Stimulated activated CD4-positive, alpha-beta T cell treated with anti-CD3 and anti-CD28 coated beads, Interleukin-1b, Interleukin-23, amount 100 ng/mL, for 48 hours (primary cell): Measurements from ENCODE around the gene SAMD4B.
"Not testable (repeated sequence)": the region's sequence is repeated elsewhere in the genome, so short reads cannot be mapped to it uniquely, and the experiment has no call there.

Source experiments
- DNase-seq: peaks from one replicate; pipeline ENCODE4 v3.0.0-alpha.2; 2020

The SAMD4B gene

DNA sequence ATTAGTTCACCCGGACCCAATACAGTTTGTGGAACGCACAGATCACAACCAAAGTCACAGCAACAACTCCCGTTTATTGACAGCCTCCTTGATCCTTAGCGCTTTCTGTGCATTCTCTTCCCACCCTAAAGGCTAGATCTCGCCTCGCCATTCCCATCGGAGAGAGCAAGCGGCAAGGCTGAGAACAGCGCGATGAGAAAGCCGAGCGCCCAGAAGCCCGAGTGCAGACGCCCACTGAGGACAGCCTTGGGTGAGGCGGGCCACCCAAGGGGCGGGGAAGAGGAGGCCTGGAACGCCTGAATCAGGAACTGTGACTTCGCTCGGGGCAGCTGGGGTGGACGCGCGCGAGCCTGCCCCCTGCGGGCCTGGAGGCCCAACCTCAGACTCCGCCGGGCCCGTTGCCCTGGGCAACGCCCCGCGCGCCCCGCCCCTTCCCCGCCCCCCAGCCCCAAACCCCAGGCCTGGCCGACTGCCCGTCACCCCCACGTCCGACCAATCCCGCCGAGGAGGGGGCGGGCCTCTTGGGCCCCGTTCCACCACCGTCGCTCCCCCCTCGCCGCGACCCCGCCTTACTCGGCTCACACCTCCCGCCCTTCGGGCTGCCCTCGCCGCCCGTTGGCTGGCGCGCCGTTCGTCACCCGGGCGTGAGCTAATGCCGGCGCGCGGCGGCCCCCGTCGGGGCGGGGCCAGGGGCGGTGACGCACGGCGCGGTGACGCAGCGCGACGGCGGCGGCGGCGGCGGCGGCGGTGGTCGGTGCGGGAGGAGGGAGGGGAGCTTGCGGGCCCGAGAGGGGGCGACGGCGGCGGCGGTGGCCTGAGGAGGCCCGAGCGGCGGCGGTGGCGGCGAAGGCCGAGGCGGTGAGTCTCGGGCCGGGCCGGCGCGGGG, at the start of gene SAMD4B:
Gene SAMD4B (plus strand): TSS at position 703 of the 886 bp plus-strand sequence. CDS start 14,473 bp downstream, outside the sequence.
- DNase-seq = peak; percentile 99

DNA sequence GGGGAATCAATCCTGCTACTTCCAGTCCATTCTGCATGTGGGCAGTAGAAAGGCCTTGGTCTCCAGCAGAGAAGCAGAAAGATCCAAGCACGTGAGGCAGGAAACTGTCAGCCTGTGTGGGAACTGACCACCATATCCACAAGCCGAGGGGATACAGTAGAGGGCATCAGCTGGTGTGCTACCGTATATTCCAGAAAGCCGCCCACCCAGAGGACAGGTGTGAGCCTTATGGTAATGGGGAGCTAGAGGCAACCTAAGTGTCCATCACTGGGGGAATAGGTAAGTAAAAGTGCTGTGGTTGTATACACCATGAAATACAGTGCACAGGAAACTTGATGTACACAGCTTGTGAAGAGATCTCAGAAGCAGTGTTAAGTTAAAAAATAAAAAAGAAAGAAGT, 48.8 kb upstream of the SAMD4B start:
- no peak for DNase-seq

- DNase-seq = no peak
Observed at GRCh38 chr19:39296055-39296645, 46.1 kb upstream of the SAMD4B start, which contains the start of gene IFNL1. Gene IFNL1 (plus strand): TSS chr19:39296407. CDS start chr19:39296422, 15 bp downstream.

- no peak for DNase-seq
Observed at GRCh38 chr19:39296906-39297305, 45.3 kb upstream of the SAMD4B start.

GRCh38 chr19:39297931-39298634, 44.1 kb upstream of the SAMD4B start:
- DNase-seq = no peak

DNA sequence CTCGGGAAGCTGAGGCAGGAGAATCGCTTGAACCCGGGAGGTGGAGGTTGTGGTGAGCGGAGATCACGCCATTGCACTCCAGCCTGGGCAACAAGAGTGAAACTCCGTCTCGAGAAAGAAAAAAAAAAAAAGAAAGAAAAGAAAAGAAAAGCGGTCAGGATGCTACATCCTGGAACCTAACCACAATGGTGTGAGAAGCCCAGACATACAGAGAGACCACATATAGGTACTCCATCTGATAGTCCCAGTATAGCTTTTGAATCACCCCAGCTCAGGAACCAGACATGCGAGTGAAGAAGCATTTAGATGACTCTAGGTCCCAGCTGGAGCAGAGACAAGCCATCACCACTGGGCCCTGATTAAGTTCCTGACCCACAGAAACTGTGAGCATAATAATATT, 42.8 kb upstream of the SAMD4B start:
- no peak for DNase-seq

- DNase-seq = no peak
Observed at GRCh38 chr19:39299832-39300231, 42.4 kb upstream of the SAMD4B start.

GRCh38 chr19:39301021-39301420, 41.2 kb upstream of the SAMD4B start:
- DNase-seq = no peak

DNA sequence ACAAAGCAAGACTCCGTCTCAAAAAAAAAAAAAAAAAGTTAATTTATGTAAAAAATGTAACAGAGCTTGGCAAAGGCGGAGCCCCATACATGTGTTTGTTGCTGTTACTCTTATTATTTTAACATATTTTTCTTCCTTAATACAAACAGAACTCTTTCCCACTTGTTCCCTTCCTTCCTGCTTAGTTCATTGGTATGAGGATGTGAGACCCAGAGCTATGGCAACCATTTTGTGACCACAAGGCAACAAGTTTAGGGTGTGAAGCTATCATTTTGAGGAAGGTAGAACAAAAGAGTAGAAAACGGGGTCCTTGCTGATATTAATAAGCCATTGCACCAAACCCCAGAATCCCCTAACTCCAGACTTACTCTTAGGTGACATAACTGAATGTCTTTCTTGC, 40.7 kb upstream of the SAMD4B start:
- DNase-seq = no peak

- no peak for DNase-seq
Observed at GRCh38 chr19:39303373-39304184, 38.6 kb upstream of the SAMD4B start.

DNA sequence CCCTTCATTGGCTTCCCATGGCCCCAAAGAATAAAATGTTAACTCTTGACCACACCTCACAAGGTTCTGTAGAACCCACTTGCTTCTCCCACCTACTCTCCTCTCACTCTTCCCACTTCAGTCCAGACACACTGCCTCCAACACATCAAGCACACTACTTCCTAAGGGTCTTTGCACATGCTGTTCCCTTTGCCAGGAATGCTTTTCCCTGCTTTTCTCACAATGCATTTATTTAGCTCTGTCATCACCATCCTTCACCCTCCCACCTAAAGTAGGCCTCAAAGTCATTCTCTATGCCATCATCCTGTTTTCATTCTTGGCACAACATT, 38.1 kb upstream of the SAMD4B start:
- DNase-seq = no peak

DNA sequence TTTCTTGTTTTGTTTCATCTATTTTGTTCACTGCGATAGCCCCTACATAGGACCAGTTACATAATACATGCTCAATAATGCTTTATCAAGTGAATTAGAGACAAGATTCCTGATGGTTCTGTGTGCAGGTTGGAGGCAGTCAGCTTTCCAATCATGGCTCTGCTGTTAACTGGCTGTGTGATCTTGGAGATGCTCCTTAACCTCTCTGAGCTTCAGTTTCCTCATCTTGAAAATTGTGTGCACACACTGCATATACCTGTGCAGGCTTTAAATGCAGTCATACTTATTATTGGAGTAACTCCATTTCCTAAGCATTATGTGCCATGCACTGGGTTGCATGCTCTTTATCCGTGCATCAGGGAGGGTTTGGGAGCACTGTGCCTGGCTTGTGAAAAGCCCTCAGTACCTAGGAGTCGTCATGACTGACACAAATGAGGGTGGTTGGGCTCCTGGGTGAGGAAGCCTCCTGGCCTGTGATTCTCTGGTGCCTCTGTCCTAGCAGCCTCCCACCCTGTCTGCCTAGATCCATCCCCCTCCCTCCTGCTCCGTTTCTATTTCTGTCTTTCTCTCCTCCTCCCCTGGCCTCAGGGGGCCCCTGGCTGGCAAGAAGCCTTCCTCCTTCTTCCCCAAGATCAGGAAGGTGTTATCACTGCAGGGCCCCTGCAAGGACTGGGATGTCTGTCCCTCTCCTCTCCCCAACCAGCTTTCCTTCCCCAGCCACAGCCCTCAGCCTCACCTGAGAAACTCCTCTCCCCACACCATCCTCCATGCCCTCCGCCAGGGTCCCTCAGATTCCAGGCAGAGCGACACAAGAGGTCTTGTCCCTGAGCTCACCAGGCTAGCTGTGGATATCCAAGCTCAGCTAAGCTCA, 37.3 kb upstream of the SAMD4B start:
- DNase-seq = no peak

GRCh38 chr19:39306075-39306474, 36.1 kb upstream of the SAMD4B start:
- no peak for DNase-seq

GRCh38 chr19:39307046-39307821, 35.0 kb upstream of the SAMD4B start:
- DNase-seq = no peak

DNA sequence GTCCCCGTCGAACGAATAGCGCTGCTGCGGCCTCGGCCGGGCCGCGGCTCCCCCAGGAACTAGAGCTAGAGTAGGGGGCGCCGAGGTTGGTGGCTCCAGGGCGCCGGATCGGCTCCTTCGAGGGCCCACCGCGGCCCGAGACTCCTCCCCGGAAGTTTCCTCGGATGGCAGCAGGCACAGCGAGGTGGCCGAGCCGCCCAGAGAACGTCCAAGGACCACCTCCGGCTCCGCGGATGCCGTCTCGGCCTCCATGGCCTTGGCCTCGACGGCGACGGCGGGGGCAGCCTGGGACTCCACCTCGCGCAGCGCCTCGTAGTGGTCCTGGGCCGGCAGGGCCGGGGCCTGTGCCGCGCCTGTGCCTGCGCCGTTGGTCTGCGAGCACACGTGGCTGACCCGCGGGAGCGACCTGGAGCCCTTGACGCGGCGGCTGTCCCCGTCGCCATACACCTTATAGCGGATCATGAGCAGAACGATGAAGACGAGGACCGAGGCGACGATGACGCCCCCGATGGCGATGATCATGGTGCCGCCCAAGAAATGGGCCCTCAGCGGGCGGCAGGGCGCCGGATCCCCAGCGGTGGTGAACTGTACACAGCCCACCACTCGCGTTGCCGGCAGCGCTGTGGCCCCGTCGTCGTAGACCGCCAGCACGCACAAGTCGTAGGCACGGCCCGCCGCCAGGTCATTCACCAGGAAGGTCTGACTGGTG, 34.2 kb upstream of the SAMD4B start:
- DNase-seq = no peak

GRCh38 chr19:39308531-39309304, 33.5 kb upstream of the SAMD4B start:
- DNase-seq = no peak

- not testable (repeated sequence) for DNase-seq
Observed at GRCh38 chr19:39309305-39309670, 32.9 kb upstream of the SAMD4B start.

- no peak for DNase-seq
Observed at GRCh38 chr19:39310558-39311311, 31.5 kb upstream of the SAMD4B start.
